H9 (cell line): ENCODE data around the gene SUPT20H. TPM values are rescaled to one million over a fixed set of nuclear protein-coding genes. Genes with fewer than 3 reads are reported as not detected.

ENCODE experiments used
- DNase-seq: peaks from one replicate; pipeline ENCODE4 v3.0.0-alpha.2; 2017
- H2AFZ ChIP-seq: one replicate; pipeline ENCODE4 v1.6.1; 2013; ENCODE audit warnings: mild to moderate bottlenecking, low read length, control low read depth, moderate library complexity
- H2AK5ac ChIP-seq: 2 replicates; pipeline ENCODE4 v1.6.1; 2013; ENCODE audit warnings: low read length, control low read depth, mixed read lengths; ENCODE audit not compliant: insufficient read length
- H2BK120ac ChIP-seq: one replicate; pipeline ENCODE4 v1.6.1; 2013; ENCODE audit warnings: low read depth, mild to moderate bottlenecking, low read length, control low read depth, inconsistent platforms; ENCODE audit not compliant: poor library complexity, severe bottlenecking
- H2BK12ac ChIP-seq: 2 replicates; pipeline ENCODE4 v1.6.1; 2013; ENCODE audit warnings: low read length, control low read depth, mixed read lengths, low read depth; ENCODE audit not compliant: insufficient read length
- H2BK15ac ChIP-seq: 2 replicates; pipeline ENCODE4 v1.6.1; 2013; ENCODE audit warnings: low read depth, low read length, control low read depth
- H2BK20ac ChIP-seq: one replicate; pipeline ENCODE4 v1.6.1; 2013; ENCODE audit warnings: low read depth, mild to moderate bottlenecking, low read length, control low read depth, inconsistent platforms; ENCODE audit not compliant: poor library complexity, severe bottlenecking
- H2BK5ac ChIP-seq: 2 replicates; pipeline ENCODE4 v1.6.1; 2013; ENCODE audit warnings: low read length, control low read depth, mixed read lengths; ENCODE audit not compliant: insufficient read length
- H3K14ac ChIP-seq: 2 replicates; pipeline ENCODE4 v1.6.1; 2013; ENCODE audit warnings: low read length, control low read depth; ENCODE audit not compliant: insufficient read depth
- H3K18ac ChIP-seq: 2 replicates; pipeline ENCODE4 v1.6.1; 2013; ENCODE audit warnings: low read depth, mild to moderate bottlenecking, mixed read lengths, low read length, control low read depth; ENCODE audit not compliant: insufficient read length
- H3K23ac ChIP-seq: 2 replicates; pipeline ENCODE4 v1.6.1; 2013; ENCODE audit warnings: low read length, control low read depth, mixed read lengths, low read depth; ENCODE audit not compliant: insufficient read length
- H3K23me2 ChIP-seq: 2 replicates; pipeline ENCODE4 v1.6.1; 2013; ENCODE audit warnings: low read depth, mild to moderate bottlenecking, mixed read lengths, low read length, control low read depth; ENCODE audit not compliant: insufficient read length, poor library complexity, severe bottlenecking
- H3K27ac ChIP-seq: 2 replicates; pipeline ENCODE4 v1.5.1; 2013; ENCODE audit warnings: low read length, control low read depth, mixed read lengths, low read depth; ENCODE audit not compliant: insufficient read length
- H3K27me3 ChIP-seq: 2 replicates; pipeline ENCODE4 v1.6.1; 2013; ENCODE audit warnings: low read length, control low read depth, inconsistent platforms; ENCODE audit not compliant: insufficient read depth
- H3K4ac ChIP-seq: 2 replicates; pipeline ENCODE4 v1.6.1; 2013; ENCODE audit warnings: low read depth, mild to moderate bottlenecking, control low read depth, inconsistent platforms, low read length, moderate library complexity
- H3K4me1 ChIP-seq: 2 replicates; pipeline ENCODE4 v1.6.1; 2013; ENCODE audit warnings: low read length, control low read depth, inconsistent platforms; ENCODE audit not compliant: insufficient read depth
- H3K4me2 ChIP-seq: 2 replicates; pipeline ENCODE4 v1.6.1; 2013; ENCODE audit warnings: low read length, control low read depth, mixed read lengths; ENCODE audit not compliant: insufficient read length, insufficient read depth
- H3K56ac ChIP-seq: 2 replicates; pipeline ENCODE4 v1.6.1; 2013; ENCODE audit warnings: low read depth, mild to moderate bottlenecking, mixed read lengths, low read length, control low read depth; ENCODE audit not compliant: insufficient read length
- H3K79me1 ChIP-seq: 2 replicates; pipeline ENCODE4 v1.6.1; 2013; ENCODE audit warnings: low read depth, mild to moderate bottlenecking, moderate library complexity, low read length, control low read depth, inconsistent platforms; ENCODE audit not compliant: insufficient read depth, poor library complexity, severe bottlenecking
- H3K79me2 ChIP-seq: 2 replicates; pipeline ENCODE4 v1.6.1; 2013; ENCODE audit warnings: low read length, control low read depth, inconsistent platforms; ENCODE audit not compliant: insufficient read depth
- H3K9ac ChIP-seq: 2 replicates; pipeline ENCODE4 v1.6.1; 2013; ENCODE audit warnings: low read length, control low read depth, mixed read lengths; ENCODE audit not compliant: insufficient read length; ENCODE audit errors: extremely low read depth
- H3K9me3 ChIP-seq: one replicate; pipeline ENCODE4 v1.6.1; 2013; ENCODE audit warnings: low read depth, low read length, inconsistent platforms; ENCODE audit not compliant: control insufficient read depth
- H3T11ph ChIP-seq: one replicate; pipeline ENCODE4 v1.6.1; 2013; ENCODE audit warnings: mild to moderate bottlenecking, low read length, control low read depth, inconsistent platforms
- H4K20me1 ChIP-seq: one replicate; pipeline ENCODE4 v1.6.1; 2013; ENCODE audit not compliant: control insufficient read depth, insufficient read length, insufficient read depth
- H4K5ac ChIP-seq: 2 replicates; pipeline ENCODE4 v1.6.1; 2013; ENCODE audit warnings: low read depth, mild to moderate bottlenecking, mixed read lengths, low read length, control low read depth; ENCODE audit not compliant: insufficient read length
- H4K8ac ChIP-seq: replicated peaks from 2 replicates; pipeline ENCODE4 v1.6.1; 2013; ENCODE audit warnings: low read length, control low read depth, mixed read lengths, low read depth; ENCODE audit not compliant: insufficient read length
- H4K91ac ChIP-seq: 2 replicates; pipeline ENCODE4 v1.6.1; 2013; ENCODE audit warnings: low read depth, mild to moderate bottlenecking, moderate library complexity, mixed read lengths, low read length, control low read depth; ENCODE audit not compliant: insufficient read length
- H3K27ac Mint-ChIP-seq, 3 experiments: 2 replicates in 2 of 3; 3 replicates in 1 of 3; pipeline ENCODE4 v1.8.0; 2020 to 2021; ENCODE audit warnings: mixed read lengths in 3 of 3, mild to moderate bottlenecking in 1 of 3, moderate library complexity in 1 of 3
- H3K27me3 Mint-ChIP-seq: 2 replicates; pipeline ENCODE4 v1.8.0; 2021; ENCODE audit warnings: low read depth, mild to moderate bottlenecking, moderate library complexity, mixed read lengths
- H3K36me3 Mint-ChIP-seq, 3 experiments: 2 replicates in 2 of 3; 3 replicates in 1 of 3; pipeline ENCODE4 v1.8.0; 2020 to 2021; ENCODE audit warnings: low read depth in 3 of 3, mixed read lengths in 3 of 3; ENCODE audit not compliant: insufficient read depth in 1 of 3
- H3K4me1 Mint-ChIP-seq, 2 experiments: 2 replicates each; pipeline ENCODE4 v1.8.0; 2020; ENCODE audit warnings: mixed read lengths in 2 of 2
- H3K4me3 Mint-ChIP-seq, 2 experiments: 2 replicates in 1 of 2; 3 replicates in 1 of 2; pipeline ENCODE4 v1.8.0; 2020 to 2021; ENCODE audit warnings: mild to moderate bottlenecking in 2 of 2, mixed read lengths in 2 of 2, moderate library complexity in 1 of 2
- H3K9me3 Mint-ChIP-seq, 2 experiments: 2 replicates in 1 of 2; 3 replicates in 1 of 2; pipeline ENCODE4 v1.8.0; 2020; ENCODE audit warnings: mild to moderate bottlenecking in 2 of 2, mixed read lengths in 2 of 2, moderate library complexity in 1 of 2
- CTCF ChIP-seq: fragments of 200-600 bp; sonication (generic); conservative IDR thresholded peaks from 3 replicates; pipeline ENCODE4 v1.8.0; 2021; ENCODE audit warnings: antibody characterized with exemption, mild to moderate bottlenecking
- WGBS: extraction: QIAGEN DNeasy Blood & Tissue Kit; methylation state at CpG from one replicate; pipeline ENCODE4 v1.1.7; 2013; ENCODE audit warnings: missing lambda C conversion rate, low lambda C conversion rate, mixed read lengths; ENCODE audit not compliant: insufficient read length; ENCODE audit errors: extremely low coverage; 5-methylcytosine and 5-hydroxymethylcytosine counted together
- total RNA-seq: library from RNA; stranded (reverse); gene quantifications from 2 replicates; pipeline ENCODE4 v1.2.1, GENCODE V29; 2021

Gene SUPT20H
- total RNA-seq, 1 experiment from 2014 or later, result 59.5 TPM

- peaks cover 0 to 6% (median 0%) of the 10 kb centered on the region in 3 experiments; a peak in 2 of 7 replicates for H3K36me3 Mint-ChIP-seq
- H3K4ac ChIP-seq, result no peak within 1 kb of the TSS
- peaks cover 3% of the 10 kb centered on the region; the same call in 1 of the 2 replicates for H3K4me1 ChIP-seq
Observed at GRCh38 chr13:37105251-37105714, 45.8 kb upstream of the SUPT20H start, which contains the start of gene CSNK1A1L. TSS of gene CSNK1A1L (minus strand) at chr13:37105664. CDS start at chr13:37105256, 408 bp downstream.

More at GRCh38 chr13:37105251-37105714, 45.8 kb upstream of the SUPT20H start, which contains the start of gene CSNK1A1L:
- Histone ChIP-seq H3K23ac (no peak within 1 kb of the TSS), H2BK20ac (no peak within 1 kb of the TSS), H4K91ac (no peak within 1 kb of the TSS), H3K4me2 (no peak within 1 kb of the TSS), H4K20me1 (no peaks in the 10 kb centered on the region), H3T11ph (no peak within 1 kb of the TSS), H3K23me2 (no peaks in the 10 kb centered on the region), H4K5ac (no peak within 1 kb of the TSS), H2AK5ac (no peak within 1 kb of the TSS), H2BK12ac (no peak within 1 kb of the TSS), H2BK120ac (no peak within 1 kb of the TSS), H2BK5ac (no peak within 1 kb of the TSS), H4K8ac (no peak within 1 kb of the TSS), H3K14ac (no peak within 1 kb of the TSS), H3K27me3 (no peaks in the 10 kb centered on the region), H3K79me2 (no peaks in the 10 kb centered on the region), H3K18ac (no peak within 1 kb of the TSS), H3K56ac (no peak within 1 kb of the TSS), H3K9ac (no peak within 1 kb of the TSS), H3K27ac (no peak within 1 kb of the TSS), H2BK15ac (no peak within 1 kb of the TSS), H3K9me3 (no peaks in the 10 kb centered on the region), H3K79me1 (no peaks in the 10 kb centered on the region), H2AFZ (no peak within 1 kb of the TSS)
- no peak within 1 kb of the TSS for H3K4me3 Mint-ChIP-seq
- peak within 1 kb of the TSS in 2 of 3 experiments; percentile 35 to 80; a peak in 4 of 7 replicates for H3K27ac Mint-ChIP-seq
- WGBS, result no CpG with 5 or more reads among the region's 26 CpGs
- TF ChIP-seq CTCF, result no peak
- H3K9me3 Mint-ChIP-seq, result peaks cover 2 to 4% of the 10 kb centered on the region in 2 experiments; a peak in 2 of 5 replicates
- no peaks in the 10 kb centered on the region; the same call in 1 of the 2 replicates for H3K27me3 Mint-ChIP-seq
- peaks cover 25 to 26% of the 10 kb centered on the region in 2 experiments for H3K4me1 Mint-ChIP-seq
- DNase-seq, result no peak
